Measurements from ENCODE around the gene CELF4.

GRCh38 chr18:37432436-37433195 is 133.0 kb downstream of the CELF4 start:
- TF ChIP-seq POLR2AphosphoS5 (IDR thresholded peaks at IDR 0.05; ENCODE audit: low read depth, low read length) = no peak
- TF ChIP-seq TAF1 (IDR thresholded peaks at IDR 0.05; ENCODE audit: low read depth, low read length) = no peak
- no peak for TF ChIP-seq POLR2A (IDR thresholded peaks at IDR 0.05; ENCODE audit: low read depth, low read length)
- no peak for TF ChIP-seq PAX5 (IDR thresholded peaks at IDR 0.05; ENCODE audit: insufficient read depth, low read length, severe bottlenecking)

Measured in GM12891 (cell line).